Brain microvascular endothelial cell (primary cell): ENCODE measurements around the gene SUCLG2.
"Not testable (repeated sequence)": the region's sequence is repeated elsewhere in the genome, so short reads cannot be mapped to it uniquely, and the experiment has no call there.

Source experiments
- DNase-seq: peaks from one replicate; pipeline ENCODE4 v3.0.0-alpha.2; 2020
- H3K27ac ChIP-seq: fragments of 250-450 bp; sonication (Bioruptor Pico); 2 replicates; pipeline ENCODE4 v1.5.1; 2020; ENCODE audit warnings: mild to moderate bottlenecking, moderate library complexity
- H3K27me3 ChIP-seq: fragments of 250-450 bp; sonication (Bioruptor Pico); replicated peaks from 2 replicates; pipeline ENCODE4 v1.5.1; 2020; ENCODE audit warnings: mild to moderate bottlenecking
- H3K36me3 ChIP-seq: fragments of 250-450 bp; sonication (Bioruptor Pico); replicated peaks from 2 replicates; pipeline ENCODE4 v1.5.1; 2020; ENCODE audit warnings: mild to moderate bottlenecking
- H3K4me3 ChIP-seq: 2 replicates; pipeline ENCODE4 v1.5.1; 2011; ENCODE audit warnings: low read depth, mild to moderate bottlenecking, control low read depth, low read length, moderate library complexity
- in situ Hi-C: cut with HindIII; loops from 2 replicates; pipeline ENCODE4 v1.10.0; 2017; ENCODE audit warnings: low sequenced_read_pairs, low pct_ligation_motif_present
- TF ChIP-seq, protein P1 (sequence below): IDR thresholded peaks from 2 replicates; pipeline ENCODE4 v1.5.1; 2011; ENCODE audit warnings: low read depth, mild to moderate bottlenecking, moderate library complexity, low read length, control low read depth, inconsistent platforms; ENCODE audit errors: missing control alignments

The SUCLG2 gene

GRCh38 chr3:67598814-67599556 lies 55.4 kb downstream of the SUCLG2 start:
- no peak overlapping the region for H3K4me3 ChIP-seq
- in situ Hi-C loops = no loop called here
- no peak overlapping the region for H3K27ac ChIP-seq
- no peaks in the 10 kb centered on the region for H3K36me3 ChIP-seq
- DNase-seq = no peak
- no peaks in the 10 kb centered on the region for H3K27me3 ChIP-seq
- TF ChIP-seq, protein P1, sequence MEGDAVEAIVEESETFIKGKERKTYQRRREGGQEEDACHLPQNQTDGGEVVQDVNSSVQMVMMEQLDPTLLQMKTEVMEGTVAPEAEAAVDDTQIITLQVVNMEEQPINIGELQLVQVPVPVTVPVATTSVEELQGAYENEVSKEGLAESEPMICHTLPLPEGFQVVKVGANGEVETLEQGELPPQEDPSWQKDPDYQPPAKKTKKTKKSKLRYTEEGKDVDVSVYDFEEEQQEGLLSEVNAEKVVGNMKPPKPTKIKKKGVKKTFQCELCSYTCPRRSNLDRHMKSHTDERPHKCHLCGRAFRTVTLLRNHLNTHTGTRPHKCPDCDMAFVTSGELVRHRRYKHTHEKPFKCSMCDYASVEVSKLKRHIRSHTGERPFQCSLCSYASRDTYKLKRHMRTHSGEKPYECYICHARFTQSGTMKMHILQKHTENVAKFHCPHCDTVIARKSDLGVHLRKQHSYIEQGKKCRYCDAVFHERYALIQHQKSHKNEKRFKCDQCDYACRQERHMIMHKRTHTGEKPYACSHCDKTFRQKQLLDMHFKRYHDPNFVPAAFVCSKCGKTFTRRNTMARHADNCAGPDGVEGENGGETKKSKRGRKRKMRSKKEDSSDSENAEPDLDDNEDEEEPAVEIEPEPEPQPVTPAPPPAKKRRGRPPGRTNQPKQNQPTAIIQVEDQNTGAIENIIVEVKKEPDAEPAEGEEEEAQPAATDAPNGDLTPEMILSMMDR = no peak

GRCh38 chr3:67595424-67595823 lies 59.0 kb downstream of the SUCLG2 start:
- TF ChIP-seq, protein P1 = no peak
- Histone ChIP-seq H3K4me3 (no peak overlapping the region), H3K27ac (no peak overlapping the region), H3K36me3 (no peaks in the 10 kb centered on the region), H3K27me3 (no peaks in the 10 kb centered on the region)
- in situ Hi-C loops = no loop called here
- no peak for DNase-seq

DNA sequence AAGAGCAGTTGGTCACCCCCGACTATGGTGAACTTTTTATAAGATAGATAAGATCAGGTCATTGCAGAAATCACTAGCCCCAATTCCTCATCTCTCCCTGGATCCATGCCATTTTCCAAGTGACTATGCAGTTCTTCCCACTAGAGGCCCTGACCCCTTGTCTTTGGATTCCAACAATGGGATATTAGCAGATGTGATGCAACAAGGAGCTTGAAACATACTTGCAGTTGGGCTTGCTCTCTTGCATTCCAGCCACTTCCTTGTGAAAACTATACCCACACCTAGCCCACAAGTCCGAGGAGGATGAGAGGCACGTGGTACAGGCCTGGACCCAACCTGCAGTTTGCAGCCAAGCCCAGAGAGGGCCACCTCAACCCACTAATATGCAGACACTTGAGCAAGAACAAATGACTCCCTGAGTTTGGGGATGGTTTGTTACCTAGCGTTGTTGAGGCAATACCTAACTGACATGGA lies 60.6 kb downstream of the SUCLG2 start:
- Histone ChIP-seq H3K36me3 (no peaks in the 10 kb centered on the region), H3K4me3 (no peak overlapping the region), H3K27me3 (no peaks in the 10 kb centered on the region), H3K27ac (no peak overlapping the region)
- peak; percentile 6 for DNase-seq
- TF ChIP-seq, protein P1 = peak; percentile 66
- in situ Hi-C loops = no loop called here

DNA sequence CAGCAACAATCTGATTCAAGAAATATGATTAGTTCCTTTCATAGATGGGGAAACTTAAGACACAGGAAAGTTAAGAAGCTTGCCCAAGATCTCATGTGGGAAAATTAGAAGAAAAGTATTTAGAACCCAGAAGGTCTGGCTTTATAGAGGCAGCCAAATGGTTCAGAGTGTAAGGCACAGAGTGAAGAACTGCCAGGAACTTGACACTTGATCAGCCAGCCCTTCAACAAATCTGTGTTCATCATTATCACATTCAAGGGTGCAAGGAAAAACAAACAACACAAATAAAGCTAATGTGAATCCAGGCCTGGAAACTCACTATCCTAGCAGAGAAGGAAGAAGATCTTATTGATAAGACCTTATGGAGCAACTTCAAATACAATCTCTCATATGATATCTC lies 62.4 kb downstream of the SUCLG2 start:
- Histone ChIP-seq H3K27me3 (no peaks in the 10 kb centered on the region), H3K27ac (no peak overlapping the region), H3K36me3 (no peaks in the 10 kb centered on the region), H3K4me3 (no peak overlapping the region)
- DNase-seq = no peak
- in situ Hi-C loops = no loop called here
- TF ChIP-seq, protein P1 = no peak

DNA sequence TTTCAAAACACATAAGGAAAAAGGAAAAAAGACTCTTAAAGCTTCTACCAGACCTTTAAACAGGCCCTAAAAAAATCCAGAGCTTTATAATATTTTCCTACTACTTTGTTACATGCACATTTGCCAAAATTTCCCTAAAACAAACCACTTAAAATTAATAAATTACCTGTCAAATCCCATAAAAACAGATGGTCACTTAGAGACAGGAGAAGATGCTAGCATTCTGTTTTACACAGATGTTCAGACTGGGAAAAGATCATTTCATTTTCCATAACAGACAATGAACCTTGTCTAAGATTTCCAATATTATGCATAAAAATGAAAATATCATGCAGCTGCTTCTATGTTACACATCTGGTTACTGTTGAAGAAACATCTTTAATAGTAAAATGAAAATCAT lies 66.6 kb downstream of the SUCLG2 start:
- no peaks in the 10 kb centered on the region for H3K36me3 ChIP-seq
- no peaks in the 10 kb centered on the region for H3K27me3 ChIP-seq
- in situ Hi-C loops = no loop called here
- DNase-seq = no peak
- TF ChIP-seq, protein P1 = no peak
- no peak overlapping the region for H3K4me3 ChIP-seq
- no peak overlapping the region for H3K27ac ChIP-seq

DNA sequence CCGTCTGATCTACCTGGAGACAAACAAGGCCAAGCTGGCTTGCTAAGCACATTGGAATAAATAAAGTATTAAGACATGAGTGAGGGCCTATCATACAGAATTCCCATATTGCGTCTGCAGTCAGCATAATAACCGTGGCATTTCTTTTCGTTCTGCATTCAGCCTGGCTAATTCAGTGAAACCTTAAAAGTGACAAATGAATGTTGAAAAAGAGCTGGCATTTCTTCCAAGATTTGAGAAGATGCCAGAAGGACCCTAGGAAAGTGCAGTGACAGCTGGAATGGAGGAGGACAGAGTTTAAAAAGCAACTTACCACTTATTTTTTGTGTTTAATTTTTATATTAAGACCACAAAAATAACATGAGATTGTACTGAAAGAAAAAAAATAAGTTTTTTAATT lies 67.1 kb downstream of the SUCLG2 start:
- no peak overlapping the region for H3K27ac ChIP-seq
- TF ChIP-seq, protein P1 = no peak
- H3K36me3 ChIP-seq = no peaks in the 10 kb centered on the region
- in situ Hi-C loops = no loop called here
- DNase-seq = no peak
- H3K4me3 ChIP-seq = no peak overlapping the region
- H3K27me3 ChIP-seq = no peaks in the 10 kb centered on the region

DNA sequence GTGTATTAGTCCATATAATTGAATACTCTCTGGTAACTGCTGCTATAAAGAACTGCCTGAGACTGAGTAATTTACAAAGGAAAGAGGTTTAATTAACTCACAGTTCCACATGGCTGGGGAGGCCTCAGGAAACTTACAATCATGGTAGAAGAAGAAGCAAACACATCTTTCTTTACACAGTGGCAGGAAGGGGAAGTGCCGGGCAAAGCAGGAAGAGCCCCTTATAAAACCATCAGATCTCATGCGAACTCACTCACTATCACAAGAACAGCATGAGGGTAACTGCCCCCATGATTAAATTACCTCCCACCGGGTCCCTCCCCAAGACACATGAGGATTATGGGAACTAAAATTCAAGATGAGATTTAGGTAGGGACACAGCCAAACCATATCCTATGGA lies 69.8 kb downstream of the SUCLG2 start:
- H3K36me3 ChIP-seq, in situ Hi-C loops, DNase-seq, H3K4me3 ChIP-seq, H3K27ac ChIP-seq, H3K27me3 ChIP-seq: not testable (repeated sequence)
